ENCODE results near the gene C18orf63.
A peak's percentile ranks its signal among the peaks of the same experiment; 100 is the strongest.

C18orf63 gene

DNA sequence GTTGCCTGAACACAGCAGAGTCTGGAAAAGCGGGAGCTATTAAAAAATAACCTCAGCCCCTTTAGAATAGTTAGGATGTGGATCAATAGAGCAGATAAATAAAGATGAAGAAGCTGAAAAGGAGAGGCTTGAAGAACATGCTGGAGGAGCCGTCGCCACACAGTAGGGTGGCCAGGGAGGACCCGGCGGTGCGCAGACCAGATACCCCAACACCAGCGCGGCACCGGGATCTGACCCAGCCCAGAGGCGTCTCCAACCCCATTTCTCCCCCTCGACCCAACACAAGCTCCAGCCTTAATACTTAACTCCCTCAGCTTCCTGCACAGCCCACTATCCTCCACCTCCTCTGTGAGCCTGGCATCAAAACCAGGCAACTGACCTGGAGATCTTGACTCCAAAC, 39.9 kb upstream of the C18orf63 start:
- Histone ChIP-seq H3K36me3 (ENCODE audit: insufficient read depth, insufficient read length, low read length) (peaks cover 3% of the 10 kb centered on the region), H3K4me1 (ENCODE audit: insufficient read depth, insufficient read length) (no peaks in the 10 kb centered on the region), H3K9ac (ENCODE audit: insufficient read length, low read depth) (no peak overlapping the region), H3K4me3 (ENCODE audit: insufficient read length, low read depth) (no peak overlapping the region), H3K27me3 (ENCODE audit: insufficient read depth, insufficient read length) (peaks cover 6% of the 10 kb centered on the region), H3K9me3 (ENCODE audit: insufficient read depth, low read length) (peaks cover 6% of the 10 kb centered on the region; the same call in 1 of the 2 replicates)
- DNase-seq (ENCODE audit: low read depth, low spot score), result no peak
- no peak for TF ChIP-seq YY1 (IDR thresholded peaks at IDR 0.05; ENCODE audit: insufficient read depth, insufficient read length)
- no peak for TF ChIP-seq SUZ12 (IDR thresholded peaks at IDR 0.05; ENCODE audit: extremely low read depth, insufficient read depth, insufficient read length)
- no peak for TF ChIP-seq ZNF274 (IDR thresholded peaks at IDR 0.05; ENCODE audit: low read depth, low read length)

DNA sequence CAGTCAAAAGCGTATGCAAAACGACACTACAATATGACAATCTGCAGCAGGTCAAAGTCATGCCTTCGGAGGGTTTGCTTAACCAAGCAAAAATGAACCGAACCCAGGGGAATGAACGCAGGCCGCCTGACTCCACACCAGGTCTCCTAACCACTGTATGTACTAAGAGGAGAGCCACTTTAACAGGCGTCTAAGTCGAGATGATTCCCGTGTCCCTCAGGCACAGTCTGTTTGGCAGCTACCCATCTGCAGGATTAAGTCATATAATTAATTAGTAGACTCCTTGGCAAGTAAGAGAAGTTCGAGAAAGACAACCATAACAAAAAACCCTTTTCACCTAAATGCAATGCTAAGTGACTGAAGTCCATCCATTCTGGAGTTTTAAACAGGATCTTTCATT, 39.0 kb upstream of the C18orf63 start:
- H3K36me3 ChIP-seq (ENCODE audit: insufficient read depth, insufficient read length, low read length), result peaks cover 3% of the 10 kb centered on the region
- no peak for DNase-seq (ENCODE audit: low read depth, low spot score)
- peaks cover 6% of the 10 kb centered on the region; the same call in 1 of the 2 replicates for H3K9me3 ChIP-seq (ENCODE audit: insufficient read depth, low read length)
- TF ChIP-seq ZNF274 (IDR thresholded peaks at IDR 0.05; ENCODE audit: low read depth, low read length) (no peak), SUZ12 (IDR thresholded peaks at IDR 0.05; ENCODE audit: extremely low read depth, insufficient read depth, insufficient read length) (no peak), YY1 (IDR thresholded peaks at IDR 0.05; ENCODE audit: insufficient read depth, insufficient read length) (no peak)
- no peak overlapping the region for H3K4me3 ChIP-seq (ENCODE audit: insufficient read length, low read depth)
- H3K4me1 ChIP-seq (ENCODE audit: insufficient read depth, insufficient read length), result no peaks in the 10 kb centered on the region
- H3K9ac ChIP-seq (ENCODE audit: insufficient read length, low read depth), result no peak overlapping the region
- H3K27me3 ChIP-seq (ENCODE audit: insufficient read depth, insufficient read length), result peaks cover 6% of the 10 kb centered on the region

DNA sequence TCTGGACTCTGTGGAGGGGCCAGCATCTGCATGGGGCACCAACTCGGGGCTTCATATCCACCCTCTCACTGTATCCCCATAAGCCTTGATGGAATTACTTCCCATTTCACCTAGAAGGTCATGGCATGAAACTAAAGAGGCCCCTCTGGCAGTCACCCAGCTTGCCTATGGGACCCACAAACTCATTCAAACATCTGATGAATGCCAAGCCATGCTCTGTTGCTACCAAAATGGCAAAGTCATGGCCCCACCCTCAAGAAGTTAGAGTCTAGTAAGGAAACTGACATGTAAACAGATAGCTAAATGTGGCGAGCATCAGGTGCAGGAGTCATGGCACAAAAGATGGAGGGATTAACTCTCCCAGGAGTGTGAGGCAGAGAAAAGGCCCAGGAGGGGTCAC, 38.3 kb upstream of the C18orf63 start:
- TF ChIP-seq ZNF274 (IDR thresholded peaks at IDR 0.05; ENCODE audit: low read depth, low read length), result no peak
- DNase-seq (ENCODE audit: low read depth, low spot score), result no peak
- Histone ChIP-seq H3K4me1 (ENCODE audit: insufficient read depth, insufficient read length) (no peaks in the 10 kb centered on the region), H3K4me3 (ENCODE audit: insufficient read length, low read depth) (no peak overlapping the region), H3K36me3 (ENCODE audit: insufficient read depth, insufficient read length, low read length) (peaks cover 3% of the 10 kb centered on the region), H3K27me3 (ENCODE audit: insufficient read depth, insufficient read length) (peaks cover 6% of the 10 kb centered on the region), H3K9me3 (ENCODE audit: insufficient read depth, low read length) (peaks cover 6% of the 10 kb centered on the region; the same call in 1 of the 2 replicates), H3K9ac (ENCODE audit: insufficient read length, low read depth) (no peak overlapping the region)

DNA sequence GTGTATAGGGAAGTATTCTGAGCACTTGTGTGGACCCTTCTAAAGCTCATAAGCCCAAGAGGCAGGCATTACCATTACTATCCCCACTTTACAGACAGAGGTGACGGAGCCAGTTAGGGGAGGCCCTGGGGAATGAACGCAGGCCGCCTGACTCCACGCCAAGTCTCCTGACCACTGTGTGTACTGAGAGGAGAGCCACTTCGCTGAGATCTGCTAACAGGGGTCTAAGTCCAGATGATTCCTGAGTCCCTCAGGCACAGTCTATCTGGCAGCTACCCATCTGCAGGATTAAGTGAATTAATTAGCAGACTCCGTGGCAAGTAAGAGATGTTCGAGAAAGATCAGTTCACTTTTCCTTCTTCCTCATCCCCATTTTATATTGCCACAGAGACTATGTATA, 37.6 kb upstream of the C18orf63 start:
- Histone ChIP-seq H3K9ac (ENCODE audit: insufficient read length, low read depth) (no peak overlapping the region), H3K36me3 (ENCODE audit: insufficient read depth, insufficient read length, low read length) (peaks cover 3% of the 10 kb centered on the region), H3K4me1 (ENCODE audit: insufficient read depth, insufficient read length) (peaks cover 8% of the 10 kb centered on the region), H3K9me3 (ENCODE audit: insufficient read depth, low read length) (peaks cover 6% of the 10 kb centered on the region; the same call in 1 of the 2 replicates), H3K4me3 (ENCODE audit: insufficient read length, low read depth) (no peak overlapping the region), H3K27me3 (ENCODE audit: insufficient read depth, insufficient read length) (peaks cover 6% of the 10 kb centered on the region)
- DNase-seq (ENCODE audit: low read depth, low spot score), result no peak
- TF ChIP-seq SUZ12 (IDR thresholded peaks at IDR 0.05; ENCODE audit: extremely low read depth, insufficient read depth, insufficient read length) (no peak), YY1 (IDR thresholded peaks at IDR 0.05; ENCODE audit: insufficient read depth, insufficient read length) (no peak), ZNF274 (IDR thresholded peaks at IDR 0.05; ENCODE audit: low read depth, low read length) (no peak)

DNA sequence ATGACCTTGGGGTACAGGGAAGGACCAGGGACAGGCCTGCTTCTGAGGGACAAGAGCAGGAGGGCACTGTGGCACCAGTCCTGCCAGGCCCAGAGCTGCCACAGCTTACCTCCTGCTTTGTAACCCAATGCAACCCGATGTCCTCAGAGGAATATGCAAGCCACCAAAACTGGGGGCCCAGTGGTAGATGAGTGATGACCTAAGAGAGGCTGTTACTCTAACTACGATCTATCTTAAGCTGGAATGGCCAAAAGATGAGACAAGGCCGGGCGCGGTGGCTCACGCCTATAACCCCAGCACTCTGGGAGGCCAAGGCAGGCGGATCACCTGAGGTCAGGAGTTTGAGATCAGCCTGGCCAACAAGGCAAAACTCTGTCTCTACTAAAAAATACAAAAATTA, 36.7 kb upstream of the C18orf63 start:
- Histone ChIP-seq H3K4me1 (ENCODE audit: insufficient read depth, insufficient read length) (peaks cover 12% of the 10 kb centered on the region), H3K9me3 (ENCODE audit: insufficient read depth, low read length) (peaks cover 6% of the 10 kb centered on the region; the same call in 1 of the 2 replicates), H3K4me3 (ENCODE audit: insufficient read length, low read depth) (no peak overlapping the region), H3K9ac (ENCODE audit: insufficient read length, low read depth) (no peak overlapping the region), H3K36me3 (ENCODE audit: insufficient read depth, insufficient read length, low read length) (peaks cover 3% of the 10 kb centered on the region), H3K27me3 (ENCODE audit: insufficient read depth, insufficient read length) (peaks cover 6% of the 10 kb centered on the region)
- DNase-seq (ENCODE audit: low read depth, low spot score), result no peak
- no peak for TF ChIP-seq SUZ12 (IDR thresholded peaks at IDR 0.05; ENCODE audit: extremely low read depth, insufficient read depth, insufficient read length)
- TF ChIP-seq ZNF274 (IDR thresholded peaks at IDR 0.05; ENCODE audit: low read depth, low read length), result no peak
- TF ChIP-seq YY1 (IDR thresholded peaks at IDR 0.05; ENCODE audit: insufficient read depth, insufficient read length), result no peak

DNA sequence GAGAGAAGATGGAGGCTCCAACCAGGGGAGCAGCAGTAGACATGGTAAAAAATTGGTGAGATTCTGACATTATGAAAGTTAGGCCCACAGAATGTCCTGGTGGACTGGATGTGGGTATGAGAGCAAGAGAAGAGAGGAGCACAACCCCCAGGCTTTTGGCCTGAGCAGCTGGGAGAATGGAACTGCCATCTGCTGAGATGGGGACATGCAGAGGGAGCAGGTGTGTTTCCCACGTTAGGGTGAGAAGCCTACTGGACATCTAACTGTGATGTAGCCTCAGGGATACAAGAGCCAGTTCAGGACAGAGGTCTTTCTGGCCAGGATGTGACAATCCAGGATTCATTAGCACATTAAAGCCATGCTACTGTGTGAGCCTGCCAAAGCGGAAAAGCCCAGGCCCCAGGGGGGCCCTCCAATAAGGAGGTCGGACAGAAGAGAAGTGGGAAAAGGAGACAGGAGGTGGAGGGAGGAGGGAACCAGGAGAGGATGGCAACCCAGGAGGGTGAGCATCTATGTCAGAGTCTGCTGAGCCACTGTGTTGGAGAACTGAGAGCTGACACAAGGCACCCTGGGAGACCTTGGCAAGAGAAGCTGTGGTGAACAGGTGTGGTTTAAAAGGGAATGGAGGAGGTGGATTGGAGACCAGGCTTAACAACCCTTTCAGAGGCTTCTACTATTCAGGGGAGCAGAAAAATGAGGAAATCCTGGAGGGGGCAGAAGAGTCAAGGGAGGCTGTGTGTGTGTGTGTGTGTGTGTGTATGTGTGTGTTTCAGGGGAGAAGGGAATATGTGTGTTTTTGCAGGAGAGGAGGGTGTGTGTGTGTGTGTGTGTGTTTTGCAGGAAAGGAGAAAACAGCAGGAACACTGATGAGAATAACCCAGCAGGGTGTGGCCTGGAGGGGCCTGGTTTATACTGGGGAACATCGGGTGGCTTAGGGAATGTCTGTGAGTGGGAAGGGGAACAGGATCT, 34.3 kb upstream of the C18orf63 start:
- Histone ChIP-seq H3K4me1 (ENCODE audit: insufficient read depth, insufficient read length) (peaks cover 12% of the 10 kb centered on the region), H3K27me3 (ENCODE audit: insufficient read depth, insufficient read length) (peaks cover 6% of the 10 kb centered on the region), H3K9me3 (ENCODE audit: insufficient read depth, low read length) (peaks cover 6% of the 10 kb centered on the region; the same call in 1 of the 2 replicates), H3K4me3 (ENCODE audit: insufficient read length, low read depth) (no peak overlapping the region), H3K9ac (ENCODE audit: insufficient read length, low read depth) (no peak overlapping the region), H3K36me3 (ENCODE audit: insufficient read depth, insufficient read length, low read length) (peaks cover 3% of the 10 kb centered on the region)
- no peak for TF ChIP-seq ZNF274 (IDR thresholded peaks at IDR 0.05; ENCODE audit: low read depth, low read length)
- TF ChIP-seq YY1 (IDR thresholded peaks at IDR 0.05; ENCODE audit: insufficient read depth, insufficient read length), result no peak
- TF ChIP-seq SUZ12 (IDR thresholded peaks at IDR 0.05; ENCODE audit: extremely low read depth, insufficient read depth, insufficient read length), result no peak
- DNase-seq (ENCODE audit: low read depth, low spot score), result peak; percentile 77

DNA sequence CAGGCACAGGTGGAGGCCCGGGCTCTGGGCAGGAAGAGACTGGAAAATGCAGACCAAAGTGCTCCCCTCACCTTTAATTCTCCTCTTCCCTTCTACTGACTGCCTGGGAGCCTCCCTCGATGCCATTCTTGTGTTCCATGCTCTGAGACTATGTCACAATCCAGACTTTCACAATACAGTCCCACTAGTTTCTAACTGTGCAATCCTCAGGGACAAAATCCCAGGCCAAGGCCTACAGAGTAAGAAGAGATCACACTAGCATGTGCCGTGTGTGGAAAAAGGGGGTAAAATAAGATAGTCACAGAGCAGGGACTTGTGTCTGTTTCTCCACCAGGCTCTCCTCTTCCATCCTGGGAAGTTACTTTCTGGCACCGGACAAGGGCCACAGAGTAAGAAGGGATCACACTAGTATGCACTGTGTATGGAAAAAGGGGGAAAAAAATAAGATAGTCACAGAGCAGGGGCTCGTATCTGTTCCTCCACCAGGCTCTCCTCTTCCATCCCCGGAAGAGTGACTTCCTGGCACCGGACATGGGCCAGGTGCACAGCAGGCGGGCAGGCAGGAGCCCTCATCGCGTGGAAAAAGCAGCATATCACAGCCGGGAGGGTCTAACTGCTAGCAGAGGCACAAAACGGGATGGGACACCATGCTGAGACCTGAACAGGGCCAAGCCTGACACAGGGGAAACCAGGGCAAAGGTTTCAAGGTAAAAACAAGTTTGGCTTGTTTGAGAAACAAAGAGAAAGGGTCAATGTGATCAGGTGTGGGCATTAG, 33.5 kb upstream of the C18orf63 start:
- H3K36me3 ChIP-seq (ENCODE audit: insufficient read depth, insufficient read length, low read length), result peaks cover 3% of the 10 kb centered on the region
- peaks cover 6% of the 10 kb centered on the region for H3K27me3 ChIP-seq (ENCODE audit: insufficient read depth, insufficient read length)
- peaks cover 12% of the 10 kb centered on the region for H3K4me1 ChIP-seq (ENCODE audit: insufficient read depth, insufficient read length)
- H3K9ac ChIP-seq (ENCODE audit: insufficient read length, low read depth), result no peak overlapping the region
- DNase-seq (ENCODE audit: low read depth, low spot score), result no peak
- no peak overlapping the region for H3K4me3 ChIP-seq (ENCODE audit: insufficient read length, low read depth)
- peaks cover 6% of the 10 kb centered on the region; the same call in 1 of the 2 replicates for H3K9me3 ChIP-seq (ENCODE audit: insufficient read depth, low read length)
- TF ChIP-seq YY1 (IDR thresholded peaks at IDR 0.05; ENCODE audit: insufficient read depth, insufficient read length) (no peak), ZNF274 (IDR thresholded peaks at IDR 0.05; ENCODE audit: low read depth, low read length) (no peak), SUZ12 (IDR thresholded peaks at IDR 0.05; ENCODE audit: extremely low read depth, insufficient read depth, insufficient read length) (no peak)
